ENCODE data around the gene EPSTI1.

DNA sequence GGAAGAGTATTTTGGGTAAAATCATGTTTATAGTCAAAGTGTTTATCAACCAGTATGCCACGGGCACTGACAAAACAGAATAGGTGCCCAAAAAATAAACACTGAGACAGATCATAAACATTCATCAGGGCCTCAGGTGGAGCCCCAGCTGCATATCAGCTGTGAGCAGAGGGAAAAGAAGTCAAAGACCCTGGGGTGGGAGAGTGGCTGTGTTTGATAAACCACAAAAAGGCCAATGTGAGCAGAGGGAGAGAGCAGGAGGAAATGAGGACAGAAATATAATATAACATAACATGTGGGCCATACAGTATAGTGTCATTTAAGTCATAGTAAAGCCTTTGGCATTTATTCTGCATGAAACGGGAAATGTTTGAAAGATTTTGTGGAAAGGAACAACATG is 10.0 kb upstream of the EPSTI1 start:
- TF ChIP-seq ZNF274 (IDR thresholded peaks at IDR 0.05; ENCODE audit: low read depth, low read length) (no peak), SUZ12 (IDR thresholded peaks at IDR 0.05; ENCODE audit: extremely low read depth, insufficient read depth, insufficient read length) (no peak), YY1 (IDR thresholded peaks at IDR 0.05; ENCODE audit: insufficient read depth, insufficient read length) (no peak)

Data from NT2/D1 (cell line).